SW480 (cell line): ENCODE measurements around the gene PGLYRP2.

Experiments
- DNase-seq: peaks from one replicate; pipeline ENCODE4 v3.0.0-alpha.2; 2016; ENCODE audit warnings: low spot score

Gene PGLYRP2

GRCh38 chr19:15456441-15456840, 22.9 kb downstream of the PGLYRP2 start:
- DNase-seq, result no peak

DNA sequence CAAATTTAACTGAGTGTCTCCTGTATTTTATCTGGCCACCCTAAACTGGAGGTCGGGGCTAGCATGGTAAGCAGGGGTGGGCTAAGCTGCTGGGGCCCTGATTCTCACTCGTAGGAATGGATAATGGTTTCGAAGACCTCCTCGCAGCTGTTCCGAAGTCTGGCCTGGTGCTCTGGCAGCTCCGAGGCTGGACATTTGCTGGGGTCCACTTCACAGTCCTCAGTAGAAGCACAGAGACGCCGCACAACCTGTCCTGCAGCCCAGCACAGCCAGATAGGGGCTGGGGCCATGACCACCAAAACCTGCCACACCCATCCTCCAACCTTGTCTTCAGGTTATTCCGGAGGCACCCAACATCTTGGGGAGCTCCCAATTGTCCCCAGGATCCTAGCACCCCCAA, 23.3 kb downstream of the PGLYRP2 start:
- no peak for DNase-seq

GRCh38 chr19:15453906-15454860, 25.1 kb downstream of the PGLYRP2 start:
- no peak for DNase-seq

DNA sequence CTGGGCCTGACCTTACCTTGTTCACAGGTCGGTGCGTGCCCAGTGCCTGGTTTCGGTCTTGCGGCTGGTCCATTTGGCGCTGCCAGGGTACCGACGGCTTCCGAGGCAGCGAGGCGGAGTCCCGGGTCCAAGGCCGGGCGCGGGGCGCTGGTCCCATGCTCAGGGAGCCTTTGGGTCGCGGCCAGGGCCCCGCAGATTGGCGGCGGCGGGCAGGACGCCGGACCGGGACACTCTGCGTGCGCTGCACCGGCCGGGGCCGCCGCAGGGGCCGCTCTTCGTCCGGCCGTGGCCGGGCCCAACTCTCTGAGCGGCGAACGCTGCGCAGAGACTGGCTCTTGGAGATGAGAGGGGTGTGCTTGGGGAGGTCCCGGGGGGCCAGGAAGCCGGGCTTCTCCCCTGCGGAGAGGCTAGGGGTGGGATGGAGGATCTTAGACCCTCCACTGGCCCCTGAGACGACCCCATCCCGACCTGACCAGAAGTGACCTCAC, 26.2 kb downstream of the PGLYRP2 start:
- no peak for DNase-seq

DNA sequence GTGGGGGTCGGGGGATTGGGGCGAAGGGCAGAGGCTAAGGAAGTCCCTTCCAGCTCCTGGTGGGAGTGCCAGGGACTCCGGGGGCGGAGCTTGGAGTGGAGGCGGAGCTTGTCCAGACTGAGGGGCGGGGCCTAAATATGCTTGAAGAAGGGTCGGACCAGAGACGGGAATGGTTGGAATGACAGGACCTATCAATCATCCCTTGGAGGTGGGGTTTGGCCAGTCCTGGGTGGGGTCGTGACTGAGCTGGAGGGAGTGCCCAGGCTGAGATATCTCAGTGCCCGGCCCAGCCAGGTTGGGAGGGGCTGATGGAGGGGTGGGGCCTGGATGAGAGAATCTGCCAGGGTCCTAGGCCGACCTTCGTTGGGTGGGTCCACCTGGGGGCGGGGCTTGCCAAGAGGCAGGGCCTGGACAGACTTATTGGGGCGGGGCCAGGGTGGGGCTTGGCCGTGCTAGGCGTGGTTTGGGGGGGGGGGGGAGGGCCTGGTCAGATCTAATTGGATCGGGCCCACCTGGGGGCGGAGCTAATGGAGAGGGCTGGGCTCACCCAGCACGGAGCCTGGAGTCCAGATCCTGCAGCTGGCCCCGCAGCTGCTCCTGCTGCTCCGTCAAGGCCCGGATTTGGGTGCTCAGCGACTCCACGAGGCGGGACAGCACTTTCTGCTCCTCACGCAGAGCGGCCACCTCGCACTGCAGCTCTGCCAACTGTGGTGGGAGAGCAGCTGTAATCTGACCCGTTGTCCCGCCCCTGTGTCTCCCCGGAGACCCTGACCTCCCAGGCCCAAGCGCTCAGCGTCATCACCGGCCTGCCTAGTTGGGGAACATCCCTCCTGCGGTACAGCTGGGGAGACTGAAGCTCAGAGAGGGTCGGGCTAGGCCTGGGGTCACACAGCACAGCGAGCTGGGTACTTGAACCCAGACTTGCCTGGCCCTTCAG, 26.9 kb downstream of the PGLYRP2 start:
- peak; percentile 87 for DNase-seq

- DNase-seq, result no peak
Observed at GRCh38 chr19:15450528-15450890, 28.8 kb downstream of the PGLYRP2 start.

- DNase-seq, result peak; percentile 68
Observed at GRCh38 chr19:15449620-15450527, 29.4 kb downstream of the PGLYRP2 start, which contains the start of gene WIZ. WIZ (minus strand) TSS chr19:15449956; CDS start chr19:15448307, 1,649 bp downstream.

DNA sequence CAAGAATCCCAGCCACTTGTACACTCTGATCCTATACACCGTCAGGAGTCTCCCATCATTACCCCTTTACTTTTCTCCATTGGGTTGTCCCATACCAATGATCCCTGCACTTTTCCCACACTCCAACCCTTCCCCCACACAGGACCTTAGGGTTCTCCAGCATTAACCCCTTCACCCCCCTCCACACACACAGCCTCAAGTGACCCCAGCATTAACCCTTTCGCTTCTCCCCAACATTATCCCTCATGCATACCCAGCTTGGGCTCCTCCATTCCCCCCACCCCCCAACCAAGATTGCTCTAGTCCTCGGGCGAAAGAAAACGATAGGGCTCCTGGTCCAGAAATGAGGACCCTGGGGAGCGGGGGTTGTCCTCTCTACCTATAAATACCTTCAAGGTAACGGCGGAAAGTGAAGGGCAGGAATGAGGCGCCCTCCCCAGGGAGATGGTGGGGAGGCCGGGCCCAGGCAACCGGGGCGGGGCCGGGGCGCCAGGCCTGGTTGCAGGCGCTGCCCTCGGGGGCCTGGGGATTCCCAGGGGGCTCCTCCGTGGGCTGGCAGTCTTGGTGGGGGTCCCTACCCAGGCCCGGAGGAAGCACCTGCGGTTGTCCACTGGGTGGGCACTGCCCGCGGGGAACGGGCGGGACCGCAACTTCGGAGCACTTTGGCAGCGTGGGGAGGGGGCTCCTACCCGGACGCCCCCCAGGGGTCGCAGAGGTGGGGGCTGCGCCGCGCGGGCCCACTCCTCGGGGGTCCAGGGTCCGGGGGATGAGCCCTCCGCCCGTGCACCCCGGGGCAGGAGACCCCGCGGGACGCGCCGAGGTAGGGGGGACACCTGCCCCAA, 30.3 kb downstream of the PGLYRP2 start:
- DNase-seq, result peak; percentile 50

DNA sequence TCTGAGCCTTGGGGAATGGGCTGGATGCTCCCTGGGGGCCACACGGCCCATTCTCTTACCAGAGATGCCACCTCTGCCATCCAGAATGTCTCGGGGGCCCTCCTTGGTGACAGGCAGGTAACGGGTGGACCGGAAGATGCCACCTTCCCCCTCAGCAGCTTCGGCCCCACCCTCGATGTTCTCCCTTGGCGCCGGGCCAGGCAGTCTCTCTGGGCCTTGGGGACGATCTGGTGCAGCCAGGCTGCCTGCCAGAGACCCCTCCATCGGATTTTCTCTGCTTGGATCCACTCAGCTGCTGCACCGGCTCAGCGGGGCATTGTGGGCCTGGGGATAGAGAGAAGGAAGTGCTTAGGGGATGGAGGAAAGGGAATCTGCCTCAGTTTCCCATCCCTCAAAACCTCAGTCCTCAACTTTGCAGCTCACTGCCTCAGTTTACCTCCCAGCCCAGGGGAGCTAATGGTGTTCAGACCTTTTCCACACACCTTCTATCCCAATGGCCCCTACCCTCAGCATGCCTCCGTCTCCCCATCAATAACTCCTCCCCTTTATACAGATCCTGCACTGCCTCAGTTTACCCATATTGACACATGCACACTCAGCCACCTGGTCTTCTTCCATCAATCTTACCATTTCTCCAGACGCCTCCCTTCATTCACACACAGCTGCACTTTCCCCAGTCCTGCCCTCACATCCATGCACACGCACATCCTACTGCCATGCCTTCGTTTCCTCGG, 31.1 kb downstream of the PGLYRP2 start:
- no peak for DNase-seq

- no peak for DNase-seq
Observed at GRCh38 chr19:15447057-15447456, 32.2 kb downstream of the PGLYRP2 start.

- no peak for DNase-seq
Observed at GRCh38 chr19:15445807-15446376, 33.4 kb downstream of the PGLYRP2 start.

DNA sequence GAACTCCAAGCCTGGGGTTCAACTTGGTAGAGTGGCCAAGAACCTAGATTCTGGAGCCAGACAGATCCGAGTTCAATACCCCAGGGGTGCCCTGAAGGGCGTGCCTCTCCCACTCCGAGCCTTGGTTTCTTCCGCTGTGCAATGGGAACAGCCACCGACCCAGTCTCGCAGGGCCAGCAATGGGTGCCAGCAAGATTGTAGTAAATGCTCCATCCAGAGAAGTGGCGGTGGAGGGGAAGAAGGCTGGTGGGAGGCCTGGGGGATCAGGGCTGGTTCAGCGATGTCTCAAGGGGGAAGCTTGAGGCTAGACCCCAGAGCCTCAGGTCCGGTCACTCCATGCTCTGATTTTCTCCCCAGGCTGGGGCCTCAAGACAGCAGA, 34.1 kb downstream of the PGLYRP2 start:
- no peak for DNase-seq

GRCh38 chr19:15444505-15445226, 34.6 kb downstream of the PGLYRP2 start:
- no peak for DNase-seq

GRCh38 chr19:15443838-15444237, 35.5 kb downstream of the PGLYRP2 start:
- DNase-seq, result no peak

DNA sequence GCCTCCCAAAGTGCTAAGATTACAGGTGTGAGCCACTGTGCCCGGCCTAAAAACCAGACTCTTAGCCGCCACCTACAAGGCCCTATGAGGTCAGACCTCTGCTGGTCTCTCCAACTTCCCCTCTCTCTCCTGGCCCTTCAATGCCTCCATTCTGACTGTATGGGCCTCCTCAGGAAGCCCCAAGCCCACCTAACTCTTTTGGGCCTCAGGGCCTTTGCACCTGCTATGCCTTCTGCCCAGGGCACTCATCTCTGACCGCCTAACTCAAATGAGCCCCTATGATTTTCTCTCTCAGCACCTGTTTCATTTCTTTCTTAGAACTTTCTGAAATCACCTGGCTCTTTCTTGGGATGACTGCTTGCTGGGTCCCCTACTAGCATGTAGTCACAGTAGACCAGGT, 36.0 kb downstream of the PGLYRP2 start:
- no peak for DNase-seq

DNA sequence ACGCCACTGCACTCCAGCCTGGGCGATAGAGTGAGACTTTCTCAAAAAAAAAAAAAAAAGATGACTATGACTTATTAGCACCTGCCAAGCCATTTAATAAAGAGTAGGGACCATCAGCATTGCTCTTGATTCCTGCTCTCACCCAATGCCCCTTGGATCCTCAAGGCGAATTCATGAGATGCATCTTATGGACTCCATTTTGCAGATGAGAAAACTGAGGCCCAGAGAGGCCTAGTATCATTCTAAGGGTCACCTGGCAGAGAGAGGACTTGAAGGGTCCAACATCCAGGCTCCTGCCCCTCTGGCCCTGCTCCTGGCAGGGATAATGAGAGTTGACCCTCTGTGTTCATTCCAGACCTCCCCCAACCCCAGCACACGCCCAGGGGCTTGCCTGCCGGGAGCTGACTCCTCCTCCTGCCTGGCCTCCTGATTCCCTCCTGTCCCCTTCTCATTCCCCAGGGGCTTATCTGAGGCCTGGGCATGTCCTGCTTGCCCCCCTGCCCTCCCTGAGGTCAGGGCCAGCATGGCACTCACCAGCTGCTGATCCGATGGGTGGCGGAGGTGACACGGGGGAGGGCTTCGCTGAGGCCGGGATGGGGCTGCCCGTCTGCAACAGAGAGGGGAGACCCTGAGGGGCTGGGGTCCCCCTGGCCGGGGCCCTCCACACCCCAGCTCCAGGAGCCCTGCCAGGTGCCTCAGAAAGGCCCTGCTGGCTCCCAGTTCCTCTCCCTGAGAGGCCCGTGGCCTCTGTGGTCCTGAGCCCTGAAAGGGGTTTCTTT, 37.0 kb downstream of the PGLYRP2 start:
- DNase-seq, result no peak

- DNase-seq, result no peak
Observed at GRCh38 chr19:15441317-15441716, 38.0 kb downstream of the PGLYRP2 start.
